GM10266 (cell line): Measurements from ENCODE around the gene GFPT2.
"Not testable (repeated sequence)": the region's sequence is repeated elsewhere in the genome, so short reads cannot be mapped to it uniquely, and the experiment has no call there.

Source experiments
- DNase-seq: peaks from one replicate; pipeline ENCODE4 v3.0.0; 2012; ENCODE audit errors: extremely low spot score
- CTCF ChIP-seq: IDR thresholded peaks from 2 replicates; pipeline ENCODE4 v1.5.1; 2012; ENCODE audit warnings: mild to moderate bottlenecking, low read depth; ENCODE audit not compliant: control insufficient read depth, insufficient read depth; ENCODE audit errors: missing control alignments

GFPT2 gene

DNA sequence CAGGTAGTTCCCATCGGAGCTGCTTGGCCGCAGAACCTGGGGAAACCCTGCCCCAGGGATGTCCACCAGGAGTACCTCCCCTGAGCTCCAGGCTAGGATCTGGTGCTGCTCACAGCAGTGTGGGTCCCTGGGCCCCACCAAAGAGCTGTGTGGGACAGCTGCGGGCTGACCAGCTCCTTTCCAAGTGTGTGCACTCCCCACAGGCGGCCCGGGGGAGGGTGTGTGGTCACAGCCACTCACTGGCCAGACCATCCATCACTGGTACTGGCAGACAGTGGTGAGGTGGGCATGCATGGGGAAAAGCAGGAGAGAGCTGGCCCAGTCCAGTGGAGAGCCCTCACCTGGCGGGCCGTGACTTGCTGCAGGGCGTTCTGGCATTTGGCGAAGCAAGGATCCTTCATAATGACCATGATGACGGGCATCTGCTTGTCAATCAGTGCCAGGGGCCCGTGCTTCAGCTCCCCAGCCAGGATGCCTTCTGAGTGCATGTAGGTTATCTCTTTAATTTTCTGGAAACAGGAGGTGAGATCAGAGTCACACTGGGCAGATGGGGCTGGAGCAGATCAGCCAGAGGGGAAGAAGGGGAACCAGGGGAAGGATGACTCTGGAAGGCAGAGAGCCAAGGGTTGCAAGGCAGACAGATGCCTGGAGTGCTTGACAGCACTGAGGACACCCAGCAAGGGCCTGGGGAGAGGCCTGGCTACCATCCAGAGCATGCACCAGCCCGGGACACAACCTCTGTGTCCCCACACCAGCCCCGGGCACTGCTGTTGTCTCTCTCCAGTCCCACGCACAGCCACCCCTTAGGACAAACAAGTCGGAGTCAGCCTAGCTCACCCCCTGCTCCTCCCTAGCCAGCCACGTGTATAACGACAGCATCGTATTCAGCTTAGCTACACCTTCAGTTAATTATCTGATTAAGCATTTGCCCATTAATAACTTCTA is 48.4 kb downstream of the GFPT2 start:
- TF ChIP-seq CTCF: no peak
- no peak for DNase-seq

DNA sequence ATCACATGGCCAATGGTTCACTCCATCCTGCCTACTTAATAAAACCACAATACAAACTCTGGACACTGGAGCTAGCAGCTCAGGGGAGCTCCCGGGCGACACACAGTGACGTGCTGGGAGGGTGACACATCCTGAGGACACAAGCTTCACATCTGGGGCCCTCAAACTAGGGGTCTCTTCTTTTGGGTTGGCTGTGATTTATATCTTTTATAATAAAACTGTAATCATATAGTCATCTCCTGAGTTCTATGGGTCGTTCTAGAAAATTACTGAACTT is 49.2 kb downstream of the GFPT2 start:
- no peak for DNase-seq

GRCh38 chr5:180303226-180304015 is 49.7 kb downstream of the GFPT2 start:
- no peak for DNase-seq
- no peak for TF ChIP-seq CTCF

More for the DNA sequence above, 49.2 kb downstream of the GFPT2 start:
- no peak for TF ChIP-seq CTCF

DNA sequence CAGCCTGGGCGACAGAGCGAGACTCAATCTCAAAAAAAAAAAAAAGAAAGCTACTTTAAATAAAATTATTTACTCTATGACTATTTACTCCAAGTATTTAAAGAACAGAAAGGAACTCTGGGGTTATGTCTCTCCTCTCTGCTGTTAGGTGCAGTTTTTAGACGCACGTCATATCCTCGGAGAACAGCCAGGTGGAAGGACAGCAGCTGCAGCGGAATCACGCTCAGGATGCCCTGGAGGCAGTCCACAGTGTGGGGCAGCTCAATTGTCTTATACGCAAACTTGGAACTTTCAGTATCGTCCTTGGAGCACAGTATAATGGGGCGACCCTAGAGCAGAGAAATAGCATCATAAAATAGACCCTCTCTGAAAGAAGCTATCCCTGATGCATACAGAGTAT is 50.9 kb downstream of the GFPT2 start:
- DNase-seq: no peak
- TF ChIP-seq CTCF: no peak

DNA sequence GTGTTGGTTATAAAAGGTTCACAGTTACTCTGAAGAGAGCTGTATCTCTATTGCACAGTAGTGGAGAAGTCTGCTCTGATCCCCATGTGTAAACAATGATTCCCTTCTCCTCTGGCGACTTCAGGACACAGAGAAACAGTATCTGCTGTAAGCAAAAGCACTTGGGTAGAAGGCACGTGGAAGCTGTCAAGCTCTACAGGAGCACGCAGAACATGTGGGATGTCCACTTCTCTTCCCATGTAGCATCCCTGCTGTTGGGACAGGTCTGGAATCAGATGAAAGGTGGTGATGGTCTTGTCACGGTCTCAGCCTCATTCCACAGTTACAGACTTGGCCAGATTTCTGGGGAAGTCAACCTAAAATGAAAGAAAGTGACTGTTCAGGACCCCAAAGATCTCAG is 51.9 kb downstream of the GFPT2 start:
- TF ChIP-seq CTCF: no peak
- no peak for DNase-seq

- DNase-seq: no peak
- no peak for TF ChIP-seq CTCF
These were observed 53.6 kb downstream of the GFPT2 start for GRCh38 chr5:180299526-180299925.

GRCh38 chr5:180299014-180299413 is 54.1 kb downstream of the GFPT2 start:
- DNase-seq: not testable (repeated sequence)
